ENCODE results near the gene GRM8. TPM values are rescaled to one million over a fixed set of nuclear protein-coding genes. Genes with fewer than 3 reads are reported as not detected.

Gene GRM8
- total RNA-seq, 1 experiment from 2014 or later = not detected

- in situ Hi-C loops (cut with HindIII; ENCODE audit: low pct_unique_long_range_greater_than_20kb, low sequenced_read_pairs) = no loop called here
- no peak for DNase-seq (ENCODE audit: low read depth)
Observed at GRCh38 chr7:127162366-127162765, 90.4 kb downstream of the GRM8 start.

- in situ Hi-C loops (cut with HindIII; ENCODE audit: low pct_unique_long_range_greater_than_20kb, low sequenced_read_pairs) = no loop called here
- peak; percentile 12 for DNase-seq (ENCODE audit: low read depth)
Observed at GRCh38 chr7:127158659-127159058, 94.1 kb downstream of the GRM8 start.

- no peak for DNase-seq (ENCODE audit: low read depth)
- in situ Hi-C loops (cut with HindIII; ENCODE audit: low pct_unique_long_range_greater_than_20kb, low sequenced_read_pairs) = no loop called here
Observed at GRCh38 chr7:127154958-127155357, 97.8 kb downstream of the GRM8 start.

GRCh38 chr7:127154101-127154500 lies 98.6 kb downstream of the GRM8 start:
- no peak for DNase-seq (ENCODE audit: low read depth)
- in situ Hi-C loops (cut with HindIII; ENCODE audit: low pct_unique_long_range_greater_than_20kb, low sequenced_read_pairs) = no loop called here

- in situ Hi-C loops (cut with HindIII; ENCODE audit: low pct_unique_long_range_greater_than_20kb, low sequenced_read_pairs) = no loop called here
- no peak for DNase-seq (ENCODE audit: low read depth)
Observed at GRCh38 chr7:127153315-127153714, 99.4 kb downstream of the GRM8 start.

- no peak for DNase-seq (ENCODE audit: low read depth)
- in situ Hi-C loops (cut with HindIII; ENCODE audit: low pct_unique_long_range_greater_than_20kb, low sequenced_read_pairs) = no loop called here
Observed at GRCh38 chr7:127152423-127152822, 100.3 kb downstream of the GRM8 start.

GRCh38 chr7:127151379-127151778 lies 101.4 kb downstream of the GRM8 start:
- in situ Hi-C loops (cut with HindIII; ENCODE audit: low pct_unique_long_range_greater_than_20kb, low sequenced_read_pairs) = no loop called here

GRCh38 chr7:127150543-127150942 lies 102.2 kb downstream of the GRM8 start:
- no peak for DNase-seq (ENCODE audit: low read depth)
- in situ Hi-C loops (cut with HindIII; ENCODE audit: low pct_unique_long_range_greater_than_20kb, low sequenced_read_pairs) = no loop called here

More at GRCh38 chr7:127151379-127151778, 101.4 kb downstream of the GRM8 start:
- no peak for DNase-seq (ENCODE audit: low read depth)

- in situ Hi-C loops (cut with HindIII; ENCODE audit: low pct_unique_long_range_greater_than_20kb, low sequenced_read_pairs) = no loop called here
- DNase-seq (ENCODE audit: low read depth) = no peak
Observed at GRCh38 chr7:127146746-127147536, 105.8 kb downstream of the GRM8 start.

GRCh38 chr7:127137146-127137545 lies 115.6 kb downstream of the GRM8 start:
- in situ Hi-C loops (cut with HindIII; ENCODE audit: low pct_unique_long_range_greater_than_20kb, low sequenced_read_pairs) = no loop called here

GRCh38 chr7:127135871-127136485 lies 116.8 kb downstream of the GRM8 start:
- DNase-seq (ENCODE audit: low read depth) = no peak
- in situ Hi-C loops (cut with HindIII; ENCODE audit: low pct_unique_long_range_greater_than_20kb, low sequenced_read_pairs) = no loop called here

More at GRCh38 chr7:127137146-127137545, 115.6 kb downstream of the GRM8 start:
- no peak for DNase-seq (ENCODE audit: low read depth)

GRCh38 chr7:127123220-127123619 lies 129.5 kb downstream of the GRM8 start:
- no peak for DNase-seq (ENCODE audit: low read depth)
- in situ Hi-C loops (cut with HindIII; ENCODE audit: low pct_unique_long_range_greater_than_20kb, low sequenced_read_pairs) = no loop called here

GRCh38 chr7:127119517-127119916 lies 133.2 kb downstream of the GRM8 start:
- DNase-seq (ENCODE audit: low read depth) = no peak
- in situ Hi-C loops (cut with HindIII; ENCODE audit: low pct_unique_long_range_greater_than_20kb, low sequenced_read_pairs) = no loop called here

- DNase-seq (ENCODE audit: low read depth) = peak; percentile 12
- in situ Hi-C loops (cut with HindIII; ENCODE audit: low pct_unique_long_range_greater_than_20kb, low sequenced_read_pairs) = no loop called here
Observed at GRCh38 chr7:127114742-127115265, 137.9 kb downstream of the GRM8 start.

- in situ Hi-C loops (cut with HindIII; ENCODE audit: low pct_unique_long_range_greater_than_20kb, low sequenced_read_pairs) = no loop called here
- peak; percentile 61 for DNase-seq (ENCODE audit: low read depth)
Observed at GRCh38 chr7:127107601-127108007, 145.1 kb downstream of the GRM8 start.

GRCh38 chr7:127093340-127093739 lies 159.4 kb downstream of the GRM8 start:
- in situ Hi-C loops (cut with HindIII; ENCODE audit: low pct_unique_long_range_greater_than_20kb, low sequenced_read_pairs) = no loop called here
- no peak for DNase-seq (ENCODE audit: low read depth)

- in situ Hi-C loops (cut with HindIII; ENCODE audit: low pct_unique_long_range_greater_than_20kb, low sequenced_read_pairs) = no loop called here
- no peak for DNase-seq (ENCODE audit: low read depth)
Observed at GRCh38 chr7:127091620-127092019, 161.1 kb downstream of the GRM8 start.

- no peak for DNase-seq (ENCODE audit: low read depth)
- in situ Hi-C loops (cut with HindIII; ENCODE audit: low pct_unique_long_range_greater_than_20kb, low sequenced_read_pairs) = no loop called here
Observed at GRCh38 chr7:127089146-127089545, 163.6 kb downstream of the GRM8 start.

GRCh38 chr7:127081539-127081938 lies 171.2 kb downstream of the GRM8 start:
- in situ Hi-C loops (cut with HindIII; ENCODE audit: low pct_unique_long_range_greater_than_20kb, low sequenced_read_pairs) = no loop called here
- DNase-seq (ENCODE audit: low read depth) = no peak

Measured in Caki2 (cell line).